Neuron (in vitro differentiated cells): ENCODE data around the gene USP6NL.

Experiments used
- H2AFZ ChIP-seq: one replicate; pipeline ENCODE4 v1.6.1; 2013; ENCODE audit warnings: low read depth, mild to moderate bottlenecking, inconsistent platforms, low read length, moderate library complexity
- H3K27me3 ChIP-seq: one replicate; pipeline ENCODE4 v1.6.1; 2013; ENCODE audit warnings: low read length; ENCODE audit not compliant: insufficient read depth
- H3K36me3 ChIP-seq: one replicate; pipeline ENCODE4 v1.6.1; 2013; ENCODE audit warnings: low read length; ENCODE audit not compliant: insufficient read depth
- H3K4me1 ChIP-seq: one replicate; pipeline ENCODE4 v1.6.1; 2013; ENCODE audit warnings: low read length; ENCODE audit not compliant: insufficient read depth
- H3K4me3 ChIP-seq: 2 replicates; pipeline ENCODE4 v1.5.1; 2013; ENCODE audit warnings: mild to moderate bottlenecking, low read length, moderate library complexity
- H3K9me3 ChIP-seq: one replicate; pipeline ENCODE4 v1.6.1; 2013; ENCODE audit warnings: low read length

Gene USP6NL

DNA sequence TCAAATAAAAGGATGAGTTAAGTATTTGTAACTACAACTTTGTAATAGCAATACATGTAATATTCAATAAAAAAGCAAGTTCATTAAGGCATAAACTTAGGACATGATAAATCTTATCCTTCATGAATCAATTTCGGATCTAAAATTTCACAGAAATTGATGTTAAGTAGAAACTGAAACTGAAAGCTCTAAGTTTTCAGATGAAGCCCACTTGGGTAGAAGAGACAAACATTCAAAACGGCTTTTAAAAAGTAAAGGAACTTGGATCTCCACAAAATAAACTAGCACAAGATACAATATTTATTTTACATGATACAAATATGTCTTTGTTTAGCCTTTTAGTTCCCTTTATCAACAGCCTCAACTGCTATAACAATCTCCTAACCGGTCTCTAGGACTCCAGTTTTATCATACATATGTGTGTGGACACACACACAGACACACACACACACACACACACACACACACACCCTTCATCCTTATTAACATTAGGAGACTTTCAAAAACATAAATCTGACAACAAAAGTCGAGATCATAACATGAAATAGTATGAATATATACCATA, 83.7 kb downstream of the USP6NL start:
- Histone ChIP-seq H2AFZ (no peak overlapping the region), H3K9me3 (no peaks in the 10 kb centered on the region), H3K27me3 (no peaks in the 10 kb centered on the region), H3K4me3 (no peak overlapping the region), H3K4me1 (peaks cover 9% of the 10 kb centered on the region), H3K36me3 (peaks cover 17% of the 10 kb centered on the region)

DNA sequence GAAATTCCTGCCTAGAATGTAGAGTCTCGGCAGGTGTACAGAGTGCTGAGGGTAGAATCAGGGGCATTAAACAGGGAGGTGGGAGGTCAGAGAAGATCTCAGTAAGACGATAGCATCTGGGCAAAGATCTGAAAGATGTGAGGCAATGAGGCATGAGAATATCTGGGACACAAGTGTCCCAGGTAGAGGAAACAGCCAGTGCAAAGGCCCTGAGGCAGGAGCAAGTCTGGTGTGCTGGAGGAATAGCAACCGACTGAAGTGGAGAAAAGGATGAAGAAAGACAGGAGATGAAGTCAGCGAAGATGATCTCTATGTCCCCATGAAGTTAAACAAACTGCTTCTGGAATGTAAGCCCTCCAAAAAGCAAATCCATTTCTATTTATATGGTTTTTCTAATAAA, 84.4 kb downstream of the USP6NL start:
- Histone ChIP-seq H3K9me3 (no peaks in the 10 kb centered on the region), H3K27me3 (no peaks in the 10 kb centered on the region), H3K4me1 (peaks cover 3% of the 10 kb centered on the region), H2AFZ (no peak overlapping the region), H3K4me3 (no peak overlapping the region), H3K36me3 (peaks cover 20% of the 10 kb centered on the region)

DNA sequence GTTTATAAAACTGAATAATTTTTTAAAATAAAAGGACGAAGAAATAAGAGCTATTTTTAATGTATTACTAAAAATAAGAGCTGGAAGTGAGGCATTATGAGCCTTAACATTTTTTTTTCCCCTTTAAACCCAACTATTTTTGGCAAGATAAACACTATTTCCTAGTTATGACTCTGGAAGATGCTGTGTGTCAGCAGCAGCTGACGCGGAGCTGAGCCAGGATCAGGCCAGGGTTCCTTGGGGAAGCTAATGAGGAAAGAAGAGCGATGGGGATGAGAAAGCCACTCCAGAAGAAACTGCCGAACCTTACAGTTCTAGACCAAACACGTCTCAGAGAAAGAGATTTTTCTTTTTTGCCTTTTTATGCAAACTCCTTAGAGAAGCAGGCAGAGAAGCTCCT, 85.9 kb downstream of the USP6NL start:
- Histone ChIP-seq H3K4me3 (no peak overlapping the region), H3K36me3 (peaks cover 24% of the 10 kb centered on the region), H2AFZ (no peak overlapping the region), H3K9me3 (no peaks in the 10 kb centered on the region), H3K27me3 (no peaks in the 10 kb centered on the region), H3K4me1 (no peaks in the 10 kb centered on the region)

DNA sequence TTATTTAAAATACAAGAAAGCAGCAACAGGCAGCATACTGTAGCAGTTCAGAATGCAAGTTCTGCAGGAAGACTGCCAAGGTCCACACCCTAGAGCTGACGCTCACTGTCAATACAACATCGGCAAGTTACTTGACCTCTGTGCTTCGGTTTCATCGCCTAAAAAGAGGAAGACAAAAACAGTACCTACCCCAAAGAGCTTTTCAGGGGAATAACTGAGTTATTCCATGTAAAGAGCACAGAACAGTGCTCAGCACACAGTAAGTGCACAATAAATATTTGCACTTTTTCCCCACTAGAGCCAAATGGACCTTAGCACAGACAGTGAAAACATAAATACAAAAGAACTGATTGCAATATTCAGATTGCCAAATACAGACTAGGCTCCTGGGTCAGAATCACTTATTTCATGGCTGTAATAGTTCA, 88.6 kb downstream of the USP6NL start:
- no peaks in the 10 kb centered on the region for H3K9me3 ChIP-seq
- H3K27me3 ChIP-seq = no peaks in the 10 kb centered on the region
- H3K4me1 ChIP-seq = no peaks in the 10 kb centered on the region
- no peak overlapping the region for H2AFZ ChIP-seq
- H3K4me3 ChIP-seq = no peak overlapping the region
- peaks cover 28% of the 10 kb centered on the region for H3K36me3 ChIP-seq

DNA sequence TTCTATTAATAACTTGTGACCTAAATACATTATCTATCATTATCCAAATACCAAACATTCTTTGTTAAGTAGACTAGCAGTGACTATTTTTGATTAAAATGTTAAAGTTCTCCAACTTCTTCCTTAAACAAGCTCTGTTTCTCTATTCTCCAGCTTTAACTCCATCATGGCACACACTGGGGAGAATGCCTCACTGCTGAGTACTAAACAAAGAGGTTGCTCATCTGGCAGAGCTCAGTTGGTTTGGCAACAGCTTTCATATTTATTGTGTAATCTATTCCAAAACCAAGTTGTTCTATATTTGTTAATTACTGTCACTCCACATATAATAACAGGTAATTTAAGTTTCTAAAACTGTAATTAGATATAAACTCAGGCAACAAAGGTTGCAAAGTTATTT, 89.6 kb downstream of the USP6NL start:
- Histone ChIP-seq H3K36me3 (peaks cover 26% of the 10 kb centered on the region), H2AFZ (no peak overlapping the region), H3K27me3 (no peaks in the 10 kb centered on the region), H3K4me3 (no peak overlapping the region), H3K4me1 (no peaks in the 10 kb centered on the region), H3K9me3 (no peaks in the 10 kb centered on the region)

DNA sequence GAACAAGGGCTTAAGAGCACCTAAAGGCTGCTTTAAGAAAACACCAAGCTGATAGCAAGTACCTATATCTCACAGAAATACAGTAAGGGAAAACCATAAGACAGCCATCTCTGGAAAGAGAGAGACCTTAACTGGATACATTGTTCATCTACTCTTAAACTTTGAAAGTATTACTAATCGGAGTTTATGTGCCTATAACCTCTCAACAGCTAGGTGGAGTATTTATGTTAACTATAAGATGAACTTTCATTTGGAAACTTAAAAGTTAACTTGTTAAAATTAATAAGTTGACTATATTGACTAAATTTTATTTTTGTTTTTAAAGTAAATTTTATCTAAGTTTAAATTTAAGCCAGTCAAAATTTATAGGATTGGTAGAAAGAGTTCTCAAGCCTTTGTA, 90.6 kb downstream of the USP6NL start:
- no peaks in the 10 kb centered on the region for H3K27me3 ChIP-seq
- H3K4me3 ChIP-seq = no peak overlapping the region
- peaks cover 24% of the 10 kb centered on the region for H3K36me3 ChIP-seq
- H3K9me3 ChIP-seq = no peaks in the 10 kb centered on the region
- no peak overlapping the region for H2AFZ ChIP-seq
- H3K4me1 ChIP-seq = no peaks in the 10 kb centered on the region

DNA sequence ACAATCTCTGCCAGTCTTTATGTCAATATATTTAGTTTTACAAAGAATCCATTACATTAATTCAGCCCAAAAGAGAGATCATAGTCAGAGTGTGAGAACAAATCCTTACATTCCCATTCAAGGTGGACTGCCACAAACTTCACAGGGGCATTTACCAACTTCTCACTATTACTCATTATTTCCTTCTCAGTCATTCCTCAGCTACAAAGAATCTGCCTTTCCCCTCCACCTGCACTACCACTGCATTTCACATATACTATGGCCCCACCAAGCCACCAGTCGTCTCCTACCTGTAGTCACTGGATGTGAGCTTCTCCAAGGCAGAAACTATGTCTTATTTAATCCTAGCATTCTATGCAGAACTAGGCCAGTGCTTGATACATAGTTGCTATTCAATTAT, 94.3 kb downstream of the USP6NL start:
- peaks cover 14% of the 10 kb centered on the region for H3K36me3 ChIP-seq
- H2AFZ ChIP-seq = no peak overlapping the region
- no peaks in the 10 kb centered on the region for H3K9me3 ChIP-seq
- no peaks in the 10 kb centered on the region for H3K27me3 ChIP-seq
- no peak overlapping the region for H3K4me3 ChIP-seq
- H3K4me1 ChIP-seq = no peaks in the 10 kb centered on the region

DNA sequence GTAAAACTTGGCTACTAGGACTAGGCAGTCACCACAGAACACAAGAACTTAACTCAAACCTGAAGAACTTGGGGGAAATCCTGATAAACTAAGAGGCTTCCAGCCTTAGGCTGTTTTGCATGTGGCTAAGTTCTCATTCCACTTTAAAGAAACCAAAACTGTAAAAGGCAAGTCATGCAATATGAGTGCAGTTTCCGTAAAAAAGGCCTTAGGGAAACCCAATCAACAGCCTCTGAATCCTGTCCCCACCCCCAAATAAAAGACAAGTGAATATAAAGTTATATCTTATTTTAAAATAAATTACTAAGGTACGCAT, 95.1 kb downstream of the USP6NL start:
- no peaks in the 10 kb centered on the region for H3K27me3 ChIP-seq
- no peak overlapping the region for H3K4me3 ChIP-seq
- peaks cover 14% of the 10 kb centered on the region for H3K36me3 ChIP-seq
- no peaks in the 10 kb centered on the region for H3K9me3 ChIP-seq
- H2AFZ ChIP-seq = no peak overlapping the region
- H3K4me1 ChIP-seq = no peaks in the 10 kb centered on the region

DNA sequence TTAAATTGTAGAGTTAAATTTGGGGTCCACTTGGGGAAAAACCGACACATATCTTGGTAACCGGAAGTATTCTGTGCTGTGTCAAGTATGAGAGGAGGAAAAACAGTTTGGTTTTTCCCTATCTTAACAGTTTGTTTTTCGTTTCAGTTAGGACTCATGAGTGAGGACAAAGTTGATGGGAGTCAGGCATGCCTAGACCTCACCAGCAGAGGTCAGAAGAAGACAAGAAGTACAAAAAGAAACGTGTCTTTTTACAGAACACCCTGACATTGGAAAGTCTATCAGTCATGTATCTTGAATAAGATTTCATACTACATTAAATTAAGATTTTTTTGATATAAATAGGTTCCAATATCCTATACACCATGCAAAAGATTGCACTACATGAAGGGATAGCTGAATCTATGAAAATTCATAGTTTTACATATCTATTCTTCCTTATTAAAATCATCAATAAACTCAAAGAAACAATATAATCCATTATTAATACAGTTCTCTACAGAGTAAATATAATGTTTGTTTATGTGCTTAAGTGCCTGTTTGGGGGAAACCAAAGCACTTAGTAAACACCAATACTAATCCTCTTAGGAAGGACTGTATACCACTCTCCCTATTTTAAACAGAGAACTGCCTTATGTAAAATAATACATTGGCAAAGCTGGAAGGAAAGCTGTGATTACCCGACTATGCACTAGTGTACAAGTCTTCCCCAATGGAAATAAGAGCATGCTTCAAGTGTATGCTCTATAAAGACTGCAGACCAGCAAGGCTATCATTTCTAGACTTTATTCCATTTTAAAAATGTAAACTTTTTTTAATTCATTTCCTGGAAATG, 95.6 kb downstream of the USP6NL start:
- Histone ChIP-seq H3K9me3 (no peaks in the 10 kb centered on the region), H3K4me1 (no peaks in the 10 kb centered on the region), H3K27me3 (no peaks in the 10 kb centered on the region), H3K36me3 (peaks cover 13% of the 10 kb centered on the region), H2AFZ (no peak overlapping the region), H3K4me3 (no peak overlapping the region)

DNA sequence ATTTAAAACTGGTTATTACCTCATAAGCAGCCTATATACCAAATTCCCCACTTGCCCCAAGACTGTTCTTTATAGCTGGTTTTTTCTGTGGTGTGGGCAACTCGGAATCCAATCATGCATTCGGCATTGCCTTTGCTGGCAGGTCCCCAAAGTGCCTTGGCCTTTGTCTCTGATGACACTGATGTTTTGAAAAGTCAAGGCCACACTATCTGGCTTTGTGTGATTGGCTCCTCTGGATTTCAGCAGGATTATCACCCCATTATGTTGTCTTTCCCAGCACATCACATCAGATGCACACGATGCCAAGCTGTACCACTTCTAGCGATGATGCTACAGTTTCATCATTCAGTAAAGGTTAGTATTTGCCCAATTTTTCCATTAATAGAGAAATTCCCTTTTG, 97.7 kb downstream of the USP6NL start:
- Histone ChIP-seq H3K27me3 (no peaks in the 10 kb centered on the region), H2AFZ (no peak overlapping the region), H3K36me3 (peaks cover 8% of the 10 kb centered on the region)

DNA sequence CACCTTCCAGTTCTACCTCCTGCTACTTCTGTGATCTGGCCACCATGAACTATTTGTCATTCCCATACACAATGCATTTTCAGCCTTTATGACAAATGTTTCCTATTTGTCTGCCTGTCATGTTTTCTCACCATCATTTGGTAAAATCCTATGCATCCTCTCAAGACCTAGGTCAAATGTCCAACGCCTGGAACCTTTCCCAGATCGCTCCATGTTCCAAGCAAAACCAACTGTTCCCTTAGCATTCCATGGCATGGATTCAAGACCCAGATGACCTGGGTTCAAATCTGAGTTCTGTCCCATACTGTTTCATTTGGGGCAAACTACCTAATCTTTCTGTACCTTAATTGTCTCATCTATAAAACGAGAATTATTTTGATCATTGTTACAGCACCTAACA, 98.9 kb downstream of the USP6NL start:
- H3K4me1 ChIP-seq = no peaks in the 10 kb centered on the region
- peaks cover 12% of the 10 kb centered on the region for H3K36me3 ChIP-seq
- H3K4me3 ChIP-seq = no peak overlapping the region
- no peak overlapping the region for H2AFZ ChIP-seq
- no peaks in the 10 kb centered on the region for H3K27me3 ChIP-seq
- H3K9me3 ChIP-seq = no peaks in the 10 kb centered on the region

More for the DNA sequence above, 97.7 kb downstream of the USP6NL start:
- Histone ChIP-seq H3K4me1 (no peaks in the 10 kb centered on the region), H3K4me3 (no peak overlapping the region), H3K9me3 (no peaks in the 10 kb centered on the region)

DNA sequence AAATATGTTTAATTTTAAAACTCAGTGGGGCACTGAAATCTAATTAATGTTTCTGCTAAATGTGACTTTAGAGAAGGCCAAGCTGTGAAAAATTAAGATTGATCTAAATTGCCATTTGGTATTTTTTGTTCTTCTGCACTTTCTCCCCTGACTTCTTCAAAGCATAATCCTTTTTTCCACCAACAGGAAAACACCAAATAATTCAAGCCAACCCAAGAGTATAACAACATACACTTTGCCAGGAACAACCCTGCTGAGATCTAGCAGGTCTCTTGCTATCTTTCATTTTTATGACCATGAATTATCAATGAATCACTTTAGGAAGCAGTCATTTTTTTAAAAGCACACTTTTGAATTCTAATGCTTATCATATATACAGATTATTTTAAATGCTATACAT, 100.1 kb downstream of the USP6NL start:
- Histone ChIP-seq H3K27me3 (no peaks in the 10 kb centered on the region), H3K36me3 (peaks cover 12% of the 10 kb centered on the region), H3K4me3 (no peak overlapping the region), H2AFZ (no peak overlapping the region), H3K4me1 (no peaks in the 10 kb centered on the region), H3K9me3 (no peaks in the 10 kb centered on the region)

DNA sequence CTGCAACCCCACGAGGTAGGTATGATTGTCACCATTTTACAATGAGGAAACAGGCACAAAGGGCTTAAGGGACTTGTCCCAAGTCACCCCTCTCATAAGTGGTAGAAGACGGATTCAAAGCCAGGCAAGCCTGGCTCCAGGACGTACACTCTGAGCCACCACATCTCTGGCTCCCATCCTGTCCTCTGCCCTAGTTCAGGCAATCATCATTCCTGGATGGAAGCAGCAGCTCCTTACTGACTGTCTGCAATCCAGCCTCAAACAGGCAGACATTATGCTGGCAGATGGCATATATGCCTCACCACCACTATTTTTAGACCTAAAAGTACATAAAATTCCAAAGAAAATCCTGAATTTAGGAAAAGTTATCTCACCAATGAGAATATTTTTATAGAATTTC, 100.7 kb downstream of the USP6NL start:
- Histone ChIP-seq H2AFZ (no peak overlapping the region), H3K9me3 (no peaks in the 10 kb centered on the region), H3K27me3 (no peaks in the 10 kb centered on the region), H3K36me3 (peaks cover 12% of the 10 kb centered on the region), H3K4me1 (peaks cover 2% of the 10 kb centered on the region), H3K4me3 (no peak overlapping the region)

DNA sequence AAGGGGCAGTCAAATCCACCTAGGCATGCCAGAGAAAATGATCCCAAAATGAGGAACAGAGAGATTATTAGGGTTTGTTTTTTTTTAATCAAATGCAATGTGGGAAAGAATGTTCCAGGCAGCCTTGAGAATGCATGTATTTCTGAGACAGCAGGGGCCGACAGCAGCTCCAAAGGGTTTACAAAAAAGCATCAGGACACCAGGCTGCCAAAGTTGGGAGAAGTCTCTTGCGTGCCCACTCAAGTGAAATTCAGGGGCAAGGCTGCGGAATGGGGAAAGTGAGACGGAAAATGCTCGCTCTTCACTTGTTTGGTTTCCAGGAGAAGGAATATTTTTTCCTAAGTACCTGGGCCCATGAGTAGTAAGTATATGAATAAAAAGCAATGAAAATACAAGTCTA, 101.2 kb downstream of the USP6NL start:
- no peak overlapping the region for H2AFZ ChIP-seq
- H3K4me3 ChIP-seq = no peak overlapping the region
- no peaks in the 10 kb centered on the region for H3K9me3 ChIP-seq
- no peaks in the 10 kb centered on the region for H3K27me3 ChIP-seq
- H3K36me3 ChIP-seq = peaks cover 12% of the 10 kb centered on the region
- peaks cover 7% of the 10 kb centered on the region for H3K4me1 ChIP-seq
